Chondrocyte (in vitro differentiated cells): Measurements from ENCODE around the gene SLC2A5. TPM values are rescaled to one million over a fixed set of nuclear protein-coding genes. Genes with fewer than 3 reads are reported as not detected.
"Not testable (repeated sequence)": the region's sequence is repeated elsewhere in the genome, so short reads cannot be mapped to it uniquely, and the experiment has no call there.

Experiments
- DNase-seq: peaks from one replicate; pipeline ENCODE4 v3.0.0; 2021; ENCODE audit warnings: mixed read lengths, low spot score
- H3K27ac Mint-ChIP-seq: one replicate; pipeline ENCODE4 v1.8.0; 2021; ENCODE audit warnings: mild to moderate bottlenecking, moderate library complexity, mixed read lengths; ENCODE audit not compliant: unreplicated experiment
- H3K27me3 Mint-ChIP-seq: 2 replicates; pipeline ENCODE4 v1.8.0; 2021; ENCODE audit warnings: low read depth, mixed read lengths
- H3K36me3 Mint-ChIP-seq: 2 replicates; pipeline ENCODE4 v1.8.0; 2021; ENCODE audit warnings: low read depth, mixed read lengths
- H3K4me1 Mint-ChIP-seq: 2 replicates; pipeline ENCODE4 v1.8.0; 2021; ENCODE audit warnings: low read depth, mild to moderate bottlenecking, mixed read lengths
- H3K4me3 Mint-ChIP-seq: one replicate; pipeline ENCODE4 v1.8.0; 2021; ENCODE audit warnings: mild to moderate bottlenecking, moderate library complexity, mixed read lengths; ENCODE audit not compliant: unreplicated experiment
- H3K9me3 Mint-ChIP-seq: 2 replicates; pipeline ENCODE4 v1.8.0; 2021; ENCODE audit warnings: low read depth, mixed read lengths
- total RNA-seq: library from RNA; stranded (reverse); gene quantifications from 3 replicates; pipeline ENCODE4 v1.2.1, GENCODE V29; 2021
- TF ChIP-seq, protein P1 (sequence below): fragments of 200-600 bp; sonication (generic); IDR thresholded peaks from 2 replicates; pipeline ENCODE4 v1.5.0; 2021; ENCODE audit warnings: antibody characterized with exemption, mild to moderate bottlenecking, moderate library complexity

SLC2A5 gene
- total RNA-seq, 1 donor from 2014 or later = 0.27 TPM

DNA sequence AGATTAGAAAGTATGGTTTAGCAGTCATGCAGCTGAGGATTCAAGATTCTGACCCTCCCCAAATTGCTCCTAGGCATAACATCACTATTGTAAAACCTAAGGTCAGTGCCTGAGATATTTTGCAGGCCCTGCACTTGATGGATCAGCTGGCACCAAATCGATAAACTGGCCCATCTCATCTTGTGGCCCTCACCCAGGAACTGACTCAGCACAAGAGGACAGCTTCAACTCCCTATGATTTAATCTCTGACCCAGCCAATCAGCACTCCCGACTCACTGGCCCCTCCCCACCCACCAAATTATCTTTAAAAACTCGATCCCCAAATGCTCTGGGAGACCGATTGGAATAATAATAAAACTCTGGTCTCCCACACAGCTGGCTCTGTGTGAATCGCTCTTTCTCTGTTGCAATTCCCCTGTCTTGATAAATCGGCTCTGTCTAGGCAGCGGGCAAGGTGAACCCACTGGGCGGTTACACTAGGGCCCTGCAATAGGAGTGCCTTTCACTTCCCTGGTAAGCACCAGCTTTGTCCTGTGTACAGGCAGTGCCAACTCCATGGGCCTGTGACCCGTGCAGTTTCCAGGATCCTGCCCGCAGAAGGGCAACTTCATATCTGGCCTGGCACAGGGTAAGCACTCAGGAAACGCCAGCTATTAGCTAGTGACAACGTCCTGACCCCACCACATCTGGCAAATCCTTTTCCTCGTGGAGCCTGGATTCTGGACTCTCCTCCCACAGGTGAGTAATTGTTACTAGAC is 28.7 kb upstream of the SLC2A5 start:
- Mint-ChIP-seq H3K4me1 (no peaks in the 10 kb centered on the region), H3K9me3 (peaks cover 11% of the 10 kb centered on the region)

DNA sequence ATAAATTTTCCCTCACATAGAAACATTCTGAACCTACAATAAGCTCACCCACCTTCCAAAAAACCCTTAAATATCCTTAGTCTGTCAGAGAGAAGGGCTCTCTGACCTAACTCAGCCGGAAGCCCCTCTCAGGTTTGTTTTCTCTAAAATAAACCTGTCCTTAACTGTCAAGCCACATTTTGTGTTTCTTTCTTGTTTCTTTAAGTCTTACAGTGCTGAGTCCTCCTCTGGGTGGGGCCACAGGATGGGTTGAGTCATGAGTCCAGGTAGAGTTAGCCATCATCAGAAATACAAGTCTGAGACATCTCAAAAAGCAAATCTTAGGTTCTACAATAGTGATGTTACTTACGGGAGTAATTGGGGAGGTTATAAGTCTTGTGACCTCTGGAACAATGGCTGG is 26.4 kb upstream of the SLC2A5 start:
- Mint-ChIP-seq H3K4me1 (no peaks in the 10 kb centered on the region), H3K27me3 (no peaks in the 10 kb centered on the region), H3K36me3 (peaks cover 2% of the 10 kb centered on the region), H3K9me3 (peaks cover 11% of the 10 kb centered on the region), H3K27ac (no peak overlapping the region), H3K4me3 (no peak overlapping the region)
- TF ChIP-seq, protein P1, sequence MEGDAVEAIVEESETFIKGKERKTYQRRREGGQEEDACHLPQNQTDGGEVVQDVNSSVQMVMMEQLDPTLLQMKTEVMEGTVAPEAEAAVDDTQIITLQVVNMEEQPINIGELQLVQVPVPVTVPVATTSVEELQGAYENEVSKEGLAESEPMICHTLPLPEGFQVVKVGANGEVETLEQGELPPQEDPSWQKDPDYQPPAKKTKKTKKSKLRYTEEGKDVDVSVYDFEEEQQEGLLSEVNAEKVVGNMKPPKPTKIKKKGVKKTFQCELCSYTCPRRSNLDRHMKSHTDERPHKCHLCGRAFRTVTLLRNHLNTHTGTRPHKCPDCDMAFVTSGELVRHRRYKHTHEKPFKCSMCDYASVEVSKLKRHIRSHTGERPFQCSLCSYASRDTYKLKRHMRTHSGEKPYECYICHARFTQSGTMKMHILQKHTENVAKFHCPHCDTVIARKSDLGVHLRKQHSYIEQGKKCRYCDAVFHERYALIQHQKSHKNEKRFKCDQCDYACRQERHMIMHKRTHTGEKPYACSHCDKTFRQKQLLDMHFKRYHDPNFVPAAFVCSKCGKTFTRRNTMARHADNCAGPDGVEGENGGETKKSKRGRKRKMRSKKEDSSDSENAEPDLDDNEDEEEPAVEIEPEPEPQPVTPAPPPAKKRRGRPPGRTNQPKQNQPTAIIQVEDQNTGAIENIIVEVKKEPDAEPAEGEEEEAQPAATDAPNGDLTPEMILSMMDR = no peak
- peak; percentile 4 for DNase-seq

More for the DNA sequence above, 28.7 kb upstream of the SLC2A5 start:
- peak; percentile 14 for DNase-seq
- H3K4me3 Mint-ChIP-seq = no peak overlapping the region
- no peaks in the 10 kb centered on the region for H3K27me3 Mint-ChIP-seq
- H3K27ac Mint-ChIP-seq = no peak overlapping the region
- TF ChIP-seq, protein P1 = no peak
- H3K36me3 Mint-ChIP-seq = peaks cover 7% of the 10 kb centered on the region

DNA sequence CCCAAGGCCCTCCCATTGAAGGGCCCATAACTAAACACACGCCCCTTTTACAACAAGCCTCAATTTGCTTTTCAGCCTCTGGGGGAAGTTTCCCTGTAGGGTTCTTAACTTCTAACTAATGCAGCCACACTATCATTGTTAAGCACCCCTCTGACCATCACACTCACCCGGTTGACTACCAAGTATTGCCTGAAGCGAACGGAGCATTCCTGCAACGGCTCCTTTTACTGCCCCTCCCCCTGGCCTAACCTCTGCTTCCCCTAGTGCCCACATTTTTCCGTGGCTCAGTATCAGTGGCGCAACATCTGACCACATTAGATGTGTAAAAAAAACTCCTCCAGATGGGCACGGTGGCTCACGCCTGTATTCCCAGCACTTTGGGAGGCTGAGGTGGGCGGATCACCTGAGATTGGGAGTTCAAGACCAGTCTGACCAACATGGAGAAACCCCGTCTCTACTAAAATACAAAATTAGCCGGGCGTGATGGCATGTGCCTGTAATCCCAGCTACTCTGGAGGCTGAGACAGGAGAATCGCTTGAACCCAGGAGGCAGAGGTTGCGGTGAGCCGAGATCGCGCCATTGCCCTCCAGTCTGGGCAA is 24.7 kb upstream of the SLC2A5 start:
- not testable (repeated sequence) for H3K27me3 Mint-ChIP-seq, H3K27ac Mint-ChIP-seq, H3K4me1 Mint-ChIP-seq, H3K36me3 Mint-ChIP-seq, H3K4me3 Mint-ChIP-seq
- peaks cover 11% of the 10 kb centered on the region for H3K9me3 Mint-ChIP-seq
- DNase-seq = peak; percentile 52

DNA sequence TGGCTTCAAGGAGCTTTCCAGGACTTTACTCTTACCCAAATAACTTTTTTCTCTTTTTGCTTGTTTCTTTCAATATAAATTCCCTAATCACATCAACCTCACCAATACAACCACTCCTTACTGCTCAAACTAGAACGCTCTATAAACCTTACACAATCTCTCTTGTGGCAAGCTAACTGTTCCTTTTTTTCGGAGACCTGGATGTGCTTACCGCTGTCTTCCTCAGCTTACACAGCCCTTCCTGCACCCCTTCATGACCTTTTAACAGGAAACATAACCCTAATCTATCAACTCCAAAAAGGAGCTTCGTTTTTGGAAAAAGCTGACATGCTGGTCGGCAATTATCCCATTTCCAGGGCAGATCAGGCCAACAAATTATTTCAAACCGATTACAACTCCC is 24.1 kb upstream of the SLC2A5 start:
- Mint-ChIP-seq H3K4me3 (no peak overlapping the region), H3K9me3 (peaks cover 11% of the 10 kb centered on the region), H3K27ac (no peak overlapping the region), H3K36me3 (peaks cover 4% of the 10 kb centered on the region), H3K4me1 (no peaks in the 10 kb centered on the region), H3K27me3 (peaks cover 8% of the 10 kb centered on the region)
- DNase-seq = no peak
- TF ChIP-seq, protein P1 = no peak

DNA sequence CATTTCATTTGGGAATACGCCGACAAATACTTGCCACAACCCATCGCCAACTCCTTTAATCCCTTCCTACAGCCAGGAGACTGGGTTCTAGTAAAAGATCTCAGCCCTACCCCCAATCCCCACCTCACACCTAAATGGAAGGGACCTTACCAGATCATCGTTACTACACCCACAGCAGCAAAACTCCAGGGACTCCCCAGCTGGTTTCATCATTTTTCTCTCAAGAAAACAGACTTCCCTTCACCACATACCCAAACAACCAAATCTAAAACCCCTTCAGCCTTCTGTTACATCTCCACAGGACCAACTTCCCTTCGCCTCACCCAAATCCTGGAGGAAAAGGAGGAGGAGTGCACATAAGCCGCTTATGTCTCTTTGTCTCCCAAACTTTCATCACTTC is 23.7 kb upstream of the SLC2A5 start:
- Mint-ChIP-seq H3K27ac (no peak overlapping the region), H3K9me3 (peaks cover 11% of the 10 kb centered on the region), H3K4me1 (no peaks in the 10 kb centered on the region), H3K4me3 (no peak overlapping the region), H3K27me3 (peaks cover 8% of the 10 kb centered on the region), H3K36me3 (peaks cover 4% of the 10 kb centered on the region)
- DNase-seq = peak; percentile 5
- TF ChIP-seq, protein P1 = no peak
